ENCODE data around the gene INAFM1.

DNA sequence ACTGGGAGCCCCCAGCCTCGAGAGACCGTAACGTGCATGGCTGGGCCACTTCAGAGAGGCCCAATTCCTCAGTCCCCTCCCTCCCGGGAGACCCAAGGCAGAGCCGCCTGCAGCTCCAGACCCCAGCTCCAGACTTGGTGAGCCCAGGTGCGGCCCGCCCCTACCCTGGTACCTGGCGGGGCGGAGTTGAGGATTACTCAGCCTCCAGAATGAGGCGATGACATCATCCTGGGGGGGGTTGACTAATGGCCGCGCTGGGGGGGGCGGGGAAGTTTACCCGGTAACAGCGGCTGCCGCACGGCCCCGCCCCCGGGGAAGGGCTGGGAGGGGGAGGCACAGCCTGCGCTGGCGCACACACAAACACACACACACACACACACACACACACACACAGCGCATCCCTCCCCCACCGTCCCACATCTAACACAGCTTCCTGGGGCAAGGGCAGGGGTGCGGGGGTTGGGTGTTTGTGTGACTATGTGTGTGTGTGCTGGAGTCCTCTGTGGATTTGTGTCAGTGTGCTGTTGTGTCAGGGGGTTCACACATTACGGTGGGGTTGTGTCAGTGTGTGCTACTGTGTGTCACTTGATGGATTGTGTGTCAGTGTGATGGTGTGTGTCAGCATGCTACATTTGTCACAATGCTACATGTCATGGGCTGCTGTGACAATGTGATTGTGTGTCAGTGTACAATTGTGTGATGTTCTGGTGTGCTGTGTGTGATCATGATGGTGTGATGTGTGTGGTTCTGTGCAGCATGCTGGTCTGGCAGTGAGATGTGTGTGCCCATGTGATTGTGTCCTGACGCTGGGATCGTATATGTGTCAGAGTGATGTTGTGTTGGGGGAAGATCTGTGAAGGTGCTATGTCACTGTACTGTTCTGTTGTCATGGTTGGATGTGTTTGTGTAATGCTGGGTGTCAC is 33.4 kb upstream of the INAFM1 start:
- no peak for TF ChIP-seq ZFX (IDR thresholded peaks at IDR 0.05; ENCODE audit: borderline replicate concordance)
- TF ChIP-seq, protein P1, sequence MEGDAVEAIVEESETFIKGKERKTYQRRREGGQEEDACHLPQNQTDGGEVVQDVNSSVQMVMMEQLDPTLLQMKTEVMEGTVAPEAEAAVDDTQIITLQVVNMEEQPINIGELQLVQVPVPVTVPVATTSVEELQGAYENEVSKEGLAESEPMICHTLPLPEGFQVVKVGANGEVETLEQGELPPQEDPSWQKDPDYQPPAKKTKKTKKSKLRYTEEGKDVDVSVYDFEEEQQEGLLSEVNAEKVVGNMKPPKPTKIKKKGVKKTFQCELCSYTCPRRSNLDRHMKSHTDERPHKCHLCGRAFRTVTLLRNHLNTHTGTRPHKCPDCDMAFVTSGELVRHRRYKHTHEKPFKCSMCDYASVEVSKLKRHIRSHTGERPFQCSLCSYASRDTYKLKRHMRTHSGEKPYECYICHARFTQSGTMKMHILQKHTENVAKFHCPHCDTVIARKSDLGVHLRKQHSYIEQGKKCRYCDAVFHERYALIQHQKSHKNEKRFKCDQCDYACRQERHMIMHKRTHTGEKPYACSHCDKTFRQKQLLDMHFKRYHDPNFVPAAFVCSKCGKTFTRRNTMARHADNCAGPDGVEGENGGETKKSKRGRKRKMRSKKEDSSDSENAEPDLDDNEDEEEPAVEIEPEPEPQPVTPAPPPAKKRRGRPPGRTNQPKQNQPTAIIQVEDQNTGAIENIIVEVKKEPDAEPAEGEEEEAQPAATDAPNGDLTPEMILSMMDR (IDR thresholded peaks at IDR 0.05), result no peak

Data from 22Rv1 (cell line).